Loucy (cell line): ENCODE results near the gene CLK4.

Experiments used
- H2AFZ ChIP-seq: fragments of 200-600 bp; sonication (generic); 2 replicates; pipeline ENCODE4 v1.6.0; 2016; ENCODE audit warnings: antibody characterized with exemption, mild to moderate bottlenecking, low read length, moderate library complexity
- H3F3A ChIP-seq: fragments of 200-600 bp; 2 replicates; pipeline ENCODE4 v1.6.0; 2016; ENCODE audit warnings: antibody characterized with exemption, low read depth, mild to moderate bottlenecking
- H3K27me3 ChIP-seq: fragments of 200-600 bp; sonication (generic); 2 replicates; pipeline ENCODE4 v1.6.1; 2014; ENCODE audit warnings: low read length, mild to moderate bottlenecking; ENCODE audit not compliant: insufficient read depth, poor library complexity, severe bottlenecking
- H3K36me3 ChIP-seq: fragments of 200-600 bp; sonication (generic); 2 replicates; pipeline ENCODE4 v1.6.1; 2016; ENCODE audit warnings: low read length; ENCODE audit not compliant: insufficient read depth
- H3K4me1 ChIP-seq: fragments of 200-600 bp; sonication (generic); 2 replicates; pipeline ENCODE4 v1.5.1; 2014; ENCODE audit warnings: low read length, mild to moderate bottlenecking; ENCODE audit not compliant: insufficient read depth, poor library complexity, severe bottlenecking
- H3K4me2 ChIP-seq: fragments of 200-600 bp; sonication (generic); 2 replicates; pipeline ENCODE4 v1.6.0; 2014; ENCODE audit warnings: antibody characterized with exemption, low read length, low read depth, mild to moderate bottlenecking; ENCODE audit not compliant: poor library complexity, severe bottlenecking
- H3K4me3 ChIP-seq: fragments of 200-600 bp; sonication (generic); 2 replicates; pipeline ENCODE4 v1.5.1; 2014; ENCODE audit warnings: low read length, mild to moderate bottlenecking, mixed read lengths; ENCODE audit not compliant: poor library complexity, severe bottlenecking
- H3K79me2 ChIP-seq: fragments of 200-600 bp; sonication (generic); 2 replicates; pipeline ENCODE4 v1.6.1; 2014; ENCODE audit warnings: low read length; ENCODE audit not compliant: insufficient read depth
- H3K9ac ChIP-seq: fragments of 200-600 bp; sonication (generic); 2 replicates; pipeline ENCODE4 v1.6.0; 2014; ENCODE audit warnings: mild to moderate bottlenecking, low read depth, low read length, moderate library complexity; ENCODE audit not compliant: poor library complexity, severe bottlenecking
- H3K9me2 ChIP-seq: fragments of 200-600 bp; sonication (generic); replicated peaks from 2 replicates; pipeline ENCODE4 v1.6.1; 2016; ENCODE audit warnings: low read depth, low read length, mixed read lengths
- H3K9me3 ChIP-seq: fragments of 200-600 bp; sonication (generic); 2 replicates; pipeline ENCODE4 v1.6.1; 2014; ENCODE audit warnings: mild to moderate bottlenecking, antibody characterized with exemption, low read length, low read depth; ENCODE audit not compliant: insufficient read depth
- H4K20me1 ChIP-seq: fragments of 200-600 bp; sonication (generic); 2 replicates; pipeline ENCODE4 v1.6.0; 2014; ENCODE audit warnings: antibody characterized with exemption, low read length, mild to moderate bottlenecking; ENCODE audit not compliant: insufficient read depth, poor library complexity, severe bottlenecking
- CTCF ChIP-seq: fragments of 200-600 bp; sonication (generic); conservative IDR thresholded peaks from 2 replicates; pipeline ENCODE4 v1.5.1; 2014; ENCODE audit warnings: mild to moderate bottlenecking, antibody characterized with exemption, low read length
- EZH2phosphoT487 ChIP-seq: fragments of 200-600 bp; IDR thresholded peaks from 2 replicates; pipeline ENCODE4 v1.6.1; 2018; ENCODE audit warnings: antibody characterized with exemption, mild to moderate bottlenecking, moderate library complexity, borderline replicate concordance

Gene CLK4

GRCh38 chr5:178625679-178626483 lies 969 bp downstream of the CLK4 start:
- peak overlapping the region; percentile 97; the same call in 1 of the 2 replicates for H2AFZ ChIP-seq
- H3K27me3 ChIP-seq, result no peaks in the 10 kb centered on the region
- peaks cover 29% of the 10 kb centered on the region for H3K4me1 ChIP-seq
- peak overlapping the region; percentile 99 for H3K4me3 ChIP-seq
- no peaks in the 10 kb centered on the region for H3K9me3 ChIP-seq
- no peaks in the 10 kb centered on the region for H3K9me2 ChIP-seq
- H3F3A ChIP-seq, result no peaks in the 10 kb centered on the region
- no peaks in the 10 kb centered on the region; the same call in 1 of the 2 replicates for H3K36me3 ChIP-seq
- peaks cover 27% of the 10 kb centered on the region for H4K20me1 ChIP-seq
- peaks cover 43% of the 10 kb centered on the region for H3K79me2 ChIP-seq
- TF ChIP-seq EZH2phosphoT487 (no peak), CTCF (no peak)
- H3K4me2 ChIP-seq, result peak overlapping the region; percentile 92
- H3K9ac ChIP-seq, result peak overlapping the region; percentile 89

DNA sequence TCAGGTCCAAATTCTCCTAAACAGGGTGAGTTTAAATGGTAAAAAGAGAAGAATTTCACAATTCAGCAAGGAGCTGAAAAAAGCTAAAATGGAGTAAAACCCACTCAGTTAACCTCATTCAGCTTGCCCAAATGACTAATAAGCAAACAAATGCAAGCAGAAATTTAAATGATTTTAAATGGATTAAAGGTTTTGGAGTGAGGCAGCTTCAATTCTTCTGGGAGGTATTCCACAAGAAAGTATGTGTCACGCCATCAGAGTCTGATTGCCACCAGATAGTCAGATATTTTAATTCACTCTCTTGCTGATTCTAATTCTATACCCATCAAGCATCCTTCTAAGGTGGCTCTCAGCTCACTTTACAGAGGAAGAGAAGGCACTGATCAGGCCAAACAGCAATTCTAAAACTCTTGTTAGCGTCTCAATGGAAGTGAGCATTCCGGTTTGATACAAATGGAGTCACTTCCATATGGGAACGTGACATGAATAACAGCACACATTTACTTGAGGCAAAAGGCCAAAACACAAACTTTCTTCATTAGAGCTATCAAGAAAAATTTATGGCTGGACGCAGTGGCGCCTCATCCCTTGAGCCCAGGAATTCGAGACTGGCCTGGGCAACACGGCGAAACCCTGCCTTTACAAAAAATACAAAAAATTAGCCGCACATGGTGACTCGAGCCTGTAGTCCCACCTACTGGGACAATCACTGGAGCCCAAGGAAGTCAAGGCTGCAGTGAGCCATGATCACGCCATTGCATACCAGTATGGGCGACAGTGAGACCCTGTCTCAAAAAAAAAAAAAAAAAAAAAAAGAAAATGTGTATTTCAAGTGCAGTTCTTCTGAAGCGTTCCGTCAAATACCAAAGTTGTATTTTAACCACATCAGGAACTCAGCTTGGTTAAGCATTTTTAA lies 2.0 kb downstream of the CLK4 start:
- no peaks in the 10 kb centered on the region for H3F3A ChIP-seq
- H3K36me3 ChIP-seq, result peaks cover 6% of the 10 kb centered on the region; the same call in 1 of the 2 replicates
- no peaks in the 10 kb centered on the region for H3K27me3 ChIP-seq
- no peaks in the 10 kb centered on the region for H3K9me3 ChIP-seq
- peaks cover 43% of the 10 kb centered on the region for H3K79me2 ChIP-seq
- TF ChIP-seq EZH2phosphoT487, result no peak
- no peaks in the 10 kb centered on the region for H3K9me2 ChIP-seq
- peaks cover 33% of the 10 kb centered on the region for H3K4me1 ChIP-seq
- H4K20me1 ChIP-seq, result peaks cover 27% of the 10 kb centered on the region
- H3K4me2 ChIP-seq, result peak overlapping the region; percentile 92
- no peak overlapping the region for H2AFZ ChIP-seq
- H3K4me3 ChIP-seq, result peak overlapping the region; percentile 99
- H3K9ac ChIP-seq, result peak overlapping the region; percentile 89

DNA sequence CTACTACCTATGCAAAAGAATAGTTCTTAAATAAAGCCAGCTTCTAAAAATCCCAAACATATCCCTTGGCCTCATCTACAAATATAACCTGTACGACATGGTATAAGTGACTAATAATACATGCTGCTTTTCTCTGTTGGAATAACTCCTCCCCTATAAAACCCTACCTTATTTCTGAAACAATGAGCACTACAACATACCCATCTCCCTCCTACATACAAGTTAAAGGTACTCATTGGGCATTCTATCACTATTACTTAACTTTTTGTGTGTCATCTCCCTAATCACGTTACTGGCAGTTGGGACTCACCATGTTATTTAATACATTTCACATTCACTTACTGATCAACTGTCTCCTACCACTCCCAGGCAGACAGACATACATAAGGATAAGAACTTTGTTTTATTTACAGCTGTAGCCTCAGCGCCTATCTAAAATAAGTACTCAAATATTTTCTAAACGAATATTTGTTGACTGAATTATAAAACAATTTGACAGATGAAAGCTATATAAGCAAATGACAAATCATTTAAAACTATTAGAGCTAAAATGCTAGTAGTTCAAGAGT lies 4.1 kb downstream of the CLK4 start:
- no peak overlapping the region for H2AFZ ChIP-seq
- H3K4me2 ChIP-seq, result peak overlapping the region; percentile 92
- H3K4me3 ChIP-seq, result peak overlapping the region; percentile 35
- H3K4me1 ChIP-seq, result peaks cover 33% of the 10 kb centered on the region
- H4K20me1 ChIP-seq, result peaks cover 27% of the 10 kb centered on the region
- no peaks in the 10 kb centered on the region for H3K9me3 ChIP-seq
- no peak overlapping the region for H3K9ac ChIP-seq
- H3K36me3 ChIP-seq, result peaks cover 18% of the 10 kb centered on the region; the same call in 1 of the 2 replicates
- H3F3A ChIP-seq, result no peaks in the 10 kb centered on the region
- H3K27me3 ChIP-seq, result no peaks in the 10 kb centered on the region
- no peaks in the 10 kb centered on the region for H3K9me2 ChIP-seq
- peaks cover 46% of the 10 kb centered on the region for H3K79me2 ChIP-seq
- no peak for TF ChIP-seq CTCF
- TF ChIP-seq EZH2phosphoT487, result no peak
